Nephron progenitor cell (in vitro differentiated cells): Measurements from ENCODE around the gene SMG7.

Experiments used
- DNase-seq: peaks from one replicate; pipeline ENCODE4 v3.0.0; 2021
- H3K27ac Mint-ChIP-seq: 2 replicates; pipeline ENCODE4 v1.8.0; 2021; ENCODE audit warnings: mild to moderate bottlenecking, moderate library complexity, mixed read lengths
- H3K27me3 Mint-ChIP-seq: 2 replicates; pipeline ENCODE4 v1.8.0; 2021; ENCODE audit warnings: mild to moderate bottlenecking, low read depth, mixed read lengths; ENCODE audit not compliant: poor library complexity
- H3K36me3 Mint-ChIP-seq: 2 replicates; pipeline ENCODE4 v1.8.0; 2021; ENCODE audit warnings: low read depth, mixed read lengths
- H3K4me1 Mint-ChIP-seq: 2 replicates; pipeline ENCODE4 v1.8.0; 2021; ENCODE audit warnings: mixed read lengths
- H3K4me3 Mint-ChIP-seq: 2 replicates; pipeline ENCODE4 v1.8.0; 2021; ENCODE audit warnings: mild to moderate bottlenecking, moderate library complexity, mixed read lengths
- H3K9me3 Mint-ChIP-seq: 2 replicates; pipeline ENCODE4 v1.8.0; 2021; ENCODE audit warnings: mild to moderate bottlenecking, moderate library complexity, mixed read lengths
- CTCF ChIP-seq: fragments of 200-600 bp; sonication (generic); IDR thresholded peaks from 2 replicates; pipeline ENCODE4 v1.5.0; 2021; ENCODE audit warnings: antibody characterized with exemption

SMG7 gene

GRCh38 chr1:183543619-183544204, 71.4 kb downstream of the SMG7 start:
- H3K4me3 Mint-ChIP-seq, result no peak overlapping the region
- H3K36me3 Mint-ChIP-seq, result peaks cover 60% of the 10 kb centered on the region
- TF ChIP-seq CTCF, result peak; percentile 61
- no peaks in the 10 kb centered on the region for H3K9me3 Mint-ChIP-seq
- no peak overlapping the region for H3K27ac Mint-ChIP-seq
- no peaks in the 10 kb centered on the region for H3K27me3 Mint-ChIP-seq
- no peak for DNase-seq
- H3K4me1 Mint-ChIP-seq, result peaks cover 21% of the 10 kb centered on the region

GRCh38 chr1:183544598-183545297, 72.4 kb downstream of the SMG7 start:
- Mint-ChIP-seq H3K27ac (peak overlapping the region; percentile 87), H3K4me3 (no peak overlapping the region), H3K36me3 (peaks cover 55% of the 10 kb centered on the region), H3K27me3 (no peaks in the 10 kb centered on the region), H3K4me1 (peaks cover 21% of the 10 kb centered on the region), H3K9me3 (no peaks in the 10 kb centered on the region)
- no peak for TF ChIP-seq CTCF
- no peak for DNase-seq

GRCh38 chr1:183546427-183546826, 74.1 kb downstream of the SMG7 start:
- peaks cover 57% of the 10 kb centered on the region for H3K36me3 Mint-ChIP-seq
- no peaks in the 10 kb centered on the region for H3K9me3 Mint-ChIP-seq
- H3K4me3 Mint-ChIP-seq, result no peak overlapping the region
- no peak for TF ChIP-seq CTCF
- H3K27ac Mint-ChIP-seq, result no peak overlapping the region
- H3K27me3 Mint-ChIP-seq, result no peaks in the 10 kb centered on the region
- peaks cover 21% of the 10 kb centered on the region for H3K4me1 Mint-ChIP-seq
- DNase-seq, result no peak

- no peak overlapping the region for H3K4me3 Mint-ChIP-seq
- H3K4me1 Mint-ChIP-seq, result peaks cover 21% of the 10 kb centered on the region
- DNase-seq, result peak; percentile 21
- no peak for TF ChIP-seq CTCF
- no peaks in the 10 kb centered on the region for H3K9me3 Mint-ChIP-seq
- peak overlapping the region; percentile 59 for H3K27ac Mint-ChIP-seq
- H3K36me3 Mint-ChIP-seq, result peaks cover 62% of the 10 kb centered on the region
- H3K27me3 Mint-ChIP-seq, result no peaks in the 10 kb centered on the region
These were observed 75.8 kb downstream of the SMG7 start for GRCh38 chr1:183548116-183548515.

GRCh38 chr1:183550915-183551314, 78.6 kb downstream of the SMG7 start:
- DNase-seq, result no peak
- Mint-ChIP-seq H3K36me3 (peaks cover 55% of the 10 kb centered on the region), H3K4me1 (peaks cover 11% of the 10 kb centered on the region), H3K27me3 (no peaks in the 10 kb centered on the region), H3K4me3 (no peak overlapping the region), H3K9me3 (no peaks in the 10 kb centered on the region), H3K27ac (no peak overlapping the region)
- no peak for TF ChIP-seq CTCF

GRCh38 chr1:183551924-183552323, 79.6 kb downstream of the SMG7 start:
- no peak overlapping the region for H3K4me3 Mint-ChIP-seq
- TF ChIP-seq CTCF, result no peak
- H3K27ac Mint-ChIP-seq, result no peak overlapping the region
- no peak for DNase-seq
- H3K9me3 Mint-ChIP-seq, result no peaks in the 10 kb centered on the region
- no peaks in the 10 kb centered on the region for H3K27me3 Mint-ChIP-seq
- H3K36me3 Mint-ChIP-seq, result peaks cover 55% of the 10 kb centered on the region
- H3K4me1 Mint-ChIP-seq, result peaks cover 11% of the 10 kb centered on the region
